ENCODE measurements around the gene TSC22D3. TPM values are rescaled to one million over a fixed set of nuclear protein-coding genes. Genes with fewer than 3 reads are reported as not detected.
"Not testable (repeated sequence)": the region's sequence is repeated elsewhere in the genome, so short reads cannot be mapped to it uniquely, and the experiment has no call there.

TSC22D3 gene
- 10 to 100 TPM in 6 of 8 experiments, 1 to 10 TPM in 2; 5.8 to 95.5 (median 56.0) TPM for total RNA-seq

DNA sequence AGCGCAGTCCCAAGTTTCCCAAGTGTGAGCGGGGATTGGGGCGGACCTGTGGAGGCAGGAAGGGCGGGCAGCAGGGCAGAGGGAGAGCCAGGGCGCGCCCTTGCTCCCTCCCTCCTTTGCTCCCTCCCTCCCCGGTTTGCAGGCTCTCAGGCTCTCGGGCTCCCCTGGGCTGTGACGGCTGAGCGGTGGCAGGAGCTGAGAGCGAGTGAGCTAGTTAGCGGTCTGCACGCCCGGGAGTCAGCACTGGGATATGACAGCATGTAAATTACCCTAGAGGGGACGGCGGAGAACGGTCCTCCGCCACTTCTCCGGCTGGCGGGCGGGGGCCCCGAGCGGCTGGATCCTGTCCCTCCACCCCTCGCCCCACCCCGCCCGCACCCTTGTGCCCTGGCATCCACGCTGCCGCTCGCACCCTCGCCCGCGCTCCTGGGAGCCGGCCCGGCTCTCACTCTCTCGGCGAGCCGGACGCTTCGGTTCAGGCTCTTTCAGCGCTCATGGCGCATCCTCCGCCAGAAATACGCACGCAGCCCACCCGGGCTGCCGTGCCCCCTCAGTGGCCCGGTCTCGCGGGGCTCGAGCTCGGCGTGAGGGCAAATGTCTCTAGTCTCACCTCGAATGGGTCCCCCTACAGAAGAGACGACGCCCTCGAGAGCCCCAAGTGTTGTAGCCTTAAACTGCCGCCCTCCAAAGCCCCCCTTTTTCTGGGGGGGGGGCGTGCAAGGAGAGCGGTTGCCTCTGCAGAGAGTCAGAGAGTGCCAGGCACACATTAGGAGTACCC lies at the start of gene TSC22D3:
Gene TSC22D3, minus strand, starts transcription at position 54 of the 778 bp plus-strand sequence. CDS start 368 bp downstream, outside the sequence.
- H3K27ac ChIP-seq = no peak within 1 kb of the TSS
- WGBS, 10 experiments = 40% methylated on average over 1 of the region's 59 CpGs; no CpG with 5 or more reads in 9 of the 10 experiments

DNA sequence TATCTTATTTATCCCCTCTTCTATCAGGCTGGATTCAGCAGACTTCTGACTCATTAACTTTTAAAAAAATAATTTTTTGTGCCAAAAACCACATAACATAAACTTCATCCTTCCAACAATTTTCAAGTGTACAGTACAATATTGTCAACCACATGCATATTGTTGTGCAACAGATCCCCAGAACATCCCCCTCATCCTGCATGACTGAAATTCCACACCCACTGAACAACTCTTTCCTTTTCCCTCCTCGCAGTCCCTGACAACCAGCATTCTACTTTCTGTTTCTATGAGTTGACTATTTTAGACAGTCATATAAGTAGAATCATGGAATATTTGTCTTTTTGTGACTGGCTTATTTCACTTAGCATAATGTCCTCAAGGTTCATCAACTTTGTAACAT lies 47.9 kb upstream of the TSC22D3 start:
- peak in 1 of 8 experiments; percentile 5 for ATAC-seq (replicated peaks in 6 of 8)
- 14 to 83% (median 67%) methylated on average over 1 of the region's 1 CpG; no CpG with 5 or more reads in 7 of the 10 experiments for WGBS, 10 experiments
- in situ Hi-C loops (cut with MboI; ENCODE audit: low pct_unique_long_range_greater_than_20kb in 2 of 9, low sequenced_read_pairs in 9 of 9, unreplicated experiment in 9 of 9) = no loop called here

More for the DNA sequence above, at the start of gene TSC22D3:
- in situ Hi-C loops (cut with MboI; ENCODE audit: low pct_unique_long_range_greater_than_20kb in 2 of 9, low sequenced_read_pairs in 9 of 9, unreplicated experiment in 9 of 9) = loop anchor here in 3 of 9 experiments (25.0 kb wide), 3 partner anchors 111 to 239 kb away; no protein-coding TSS in a partner anchor
- H3K4me3 ChIP-seq = peak within 1 kb of the TSS; percentile 29 to 46 (median 41)
- ATAC-seq (replicated peaks in 6 of 8) = peak; percentile 84 to 97 (median 96)
- peaks cover 8 to 19% of the 10 kb centered on the region in 2 donors for H3K4me1 ChIP-seq (replicated peaks in 1 of 2)

DNA sequence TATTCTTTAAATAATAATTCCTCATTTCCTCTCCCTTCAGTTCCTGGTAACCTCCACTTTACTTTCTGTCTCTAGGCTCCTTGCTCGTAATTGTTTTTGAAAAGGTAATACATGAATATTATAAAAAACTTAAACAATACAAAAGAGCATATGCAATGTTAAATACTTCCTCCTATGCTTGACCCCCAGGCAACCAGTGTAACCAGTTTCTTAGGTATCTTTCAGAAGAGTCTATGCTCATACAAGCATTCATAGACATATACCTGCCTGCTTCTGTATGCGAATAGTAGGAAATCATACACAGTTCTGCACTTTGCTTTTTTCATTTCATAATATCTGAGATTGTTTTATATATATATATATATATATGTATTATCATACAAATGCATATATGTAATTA lies 47.5 kb upstream of the TSC22D3 start:
- in situ Hi-C loops (cut with MboI; ENCODE audit: low pct_unique_long_range_greater_than_20kb in 2 of 9, low sequenced_read_pairs in 9 of 9, unreplicated experiment in 9 of 9) = no loop called here
- WGBS, 10 experiments = 40 to 59% (median 54%) methylated on average over 1 to 2 of the region's 2 CpGs; no CpG with 5 or more reads in 7 of the 10 experiments
- Histone ChIP-seq H3K4me3 (no peak overlapping the region), H3K27ac (no peak overlapping the region), H3K4me1 (replicated peaks in 1 of 2) (no peaks in the 10 kb centered on the region)
- no peak for ATAC-seq (replicated peaks in 6 of 8)

More for the DNA sequence above, 47.9 kb upstream of the TSC22D3 start:
- Histone ChIP-seq H3K4me3 (no peak overlapping the region), H3K4me1 (replicated peaks in 1 of 2) (no peaks in the 10 kb centered on the region), H3K27ac (no peak overlapping the region)

DNA sequence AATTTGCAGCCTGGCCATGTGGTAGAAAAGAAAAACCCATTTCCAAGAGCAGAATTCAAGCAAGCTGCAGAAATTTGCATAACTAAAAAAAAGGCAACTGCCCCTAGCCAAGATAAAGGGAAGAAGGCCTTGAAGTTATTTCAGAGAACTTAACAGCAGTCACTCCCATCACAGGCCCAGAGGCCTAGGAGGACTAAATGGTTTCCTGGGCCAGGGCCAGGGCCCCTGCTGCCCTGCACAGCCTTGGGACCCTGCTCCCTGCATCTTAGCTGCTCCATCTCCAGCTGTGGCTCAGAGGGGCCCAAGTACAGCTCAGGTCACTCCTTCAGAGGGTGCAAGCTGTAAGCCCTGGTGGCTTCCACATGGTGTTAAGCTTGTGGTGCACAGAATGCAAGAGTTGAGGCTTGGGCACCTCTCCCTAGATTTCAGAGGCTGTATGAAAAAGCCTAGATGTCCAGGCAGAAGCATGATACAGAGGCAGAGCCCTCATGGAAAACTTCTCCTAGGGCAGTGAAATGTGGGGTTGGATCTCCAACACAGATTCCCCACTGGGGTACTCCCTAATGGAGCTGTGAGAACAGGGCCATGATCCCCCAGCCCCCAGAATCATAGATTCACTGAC lies 43.4 kb upstream of the TSC22D3 start:
- in situ Hi-C loops (cut with MboI; ENCODE audit: low pct_unique_long_range_greater_than_20kb in 2 of 9, low sequenced_read_pairs in 9 of 9, unreplicated experiment in 9 of 9) = no loop called here
- no peak overlapping the region for H3K27ac ChIP-seq
- no peak overlapping the region for H3K4me3 ChIP-seq
- H3K4me1 ChIP-seq (replicated peaks in 1 of 2) = no peaks in the 10 kb centered on the region
- ATAC-seq (replicated peaks in 6 of 8) = no peak

DNA sequence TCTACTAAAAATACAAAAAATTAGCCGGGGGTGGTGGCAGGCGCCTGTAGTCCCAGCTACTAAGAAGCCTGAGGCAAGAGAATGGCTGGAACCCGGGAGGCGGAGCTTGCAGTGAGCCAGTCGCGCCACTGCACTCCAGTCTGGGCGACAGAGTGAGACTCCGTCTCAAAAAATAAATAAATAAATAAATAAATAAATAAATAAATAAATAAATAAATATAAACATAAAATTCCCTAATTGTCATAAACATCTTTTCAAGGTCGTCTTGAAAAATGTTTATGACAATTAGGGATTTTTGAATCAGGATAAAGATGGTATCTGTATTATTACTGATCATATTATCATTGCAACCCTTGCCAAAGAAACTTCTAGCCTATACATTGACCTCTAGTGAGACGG lies 34.5 kb upstream of the TSC22D3 start:
- H3K4me1 ChIP-seq (replicated peaks in 1 of 2); H3K27ac ChIP-seq; H3K4me3 ChIP-seq; ATAC-seq (replicated peaks in 6 of 8); in situ Hi-C loops (cut with MboI; ENCODE audit: low pct_unique_long_range_greater_than_20kb in 2 of 9, low sequenced_read_pairs in 9 of 9, unreplicated experiment in 9 of 9): not testable (repeated sequence)
- WGBS, 10 experiments = 0 to 100% (median 53%) methylated on average over 1 to 10 of the region's 10 CpGs; no CpG with 5 or more reads in 4 of the 10 experiments

DNA sequence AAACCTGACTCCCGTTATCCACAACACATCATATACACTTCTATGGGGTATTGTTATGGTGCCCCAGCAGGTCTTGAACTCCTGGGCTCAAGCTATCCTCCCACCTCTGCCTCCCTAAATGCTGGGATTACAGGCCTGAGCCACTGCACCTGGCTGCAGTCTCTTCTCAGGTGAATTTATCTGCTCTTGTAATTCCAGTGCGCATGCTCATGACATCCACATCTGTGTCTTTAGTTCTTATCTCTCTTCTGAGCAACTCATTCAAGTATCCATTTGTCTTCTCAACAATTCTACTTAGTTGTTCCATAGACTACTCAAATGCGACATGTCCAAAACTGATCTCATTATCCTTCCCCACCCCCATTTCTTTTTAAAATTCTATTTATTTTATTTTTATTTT lies 29.6 kb upstream of the TSC22D3 start:
- Histone ChIP-seq H3K4me3 (no peak overlapping the region), H3K27ac (no peak overlapping the region), H3K4me1 (replicated peaks in 1 of 2) (no peaks in the 10 kb centered on the region)
- no peak for ATAC-seq (replicated peaks in 6 of 8)
- WGBS, 10 experiments = 62 to 100% (median 89%) methylated on average over 1 to 3 of the region's 3 CpGs; no CpG with 5 or more reads in 3 of the 10 experiments
- in situ Hi-C loops (cut with MboI; ENCODE audit: low pct_unique_long_range_greater_than_20kb in 2 of 9, low sequenced_read_pairs in 9 of 9, unreplicated experiment in 9 of 9) = no loop called here

DNA sequence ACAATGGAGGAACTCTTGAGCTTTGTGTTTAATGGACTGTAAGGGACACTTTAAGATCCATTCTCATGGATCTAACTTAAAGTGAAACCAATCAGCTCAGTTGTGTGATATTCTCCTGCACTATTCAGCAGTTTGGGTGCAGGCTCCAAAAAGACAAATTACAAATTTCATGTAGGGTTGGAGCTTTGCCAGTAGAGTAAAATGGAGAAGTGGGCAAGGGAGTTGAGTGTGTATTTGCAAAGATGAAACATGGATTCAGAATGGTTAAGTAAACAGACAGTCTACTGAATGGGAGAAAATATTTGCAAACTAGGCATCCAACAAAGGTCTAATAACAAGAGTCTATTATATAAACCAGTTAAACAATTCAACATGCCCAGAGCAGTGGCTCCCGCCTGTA lies 28.8 kb upstream of the TSC22D3 start:
- H3K27ac ChIP-seq = no peak overlapping the region
- no peak overlapping the region for H3K4me3 ChIP-seq
- no peaks in the 10 kb centered on the region for H3K4me1 ChIP-seq (replicated peaks in 1 of 2)
- no peak for ATAC-seq (replicated peaks in 6 of 8)
- WGBS, 10 experiments = 0 to 38% methylated on average over 1 of the region's 1 CpG; no CpG with 5 or more reads in 8 of the 10 experiments
- in situ Hi-C loops (cut with MboI; ENCODE audit: low pct_unique_long_range_greater_than_20kb in 2 of 9, low sequenced_read_pairs in 9 of 9, unreplicated experiment in 9 of 9) = no loop called here

DNA sequence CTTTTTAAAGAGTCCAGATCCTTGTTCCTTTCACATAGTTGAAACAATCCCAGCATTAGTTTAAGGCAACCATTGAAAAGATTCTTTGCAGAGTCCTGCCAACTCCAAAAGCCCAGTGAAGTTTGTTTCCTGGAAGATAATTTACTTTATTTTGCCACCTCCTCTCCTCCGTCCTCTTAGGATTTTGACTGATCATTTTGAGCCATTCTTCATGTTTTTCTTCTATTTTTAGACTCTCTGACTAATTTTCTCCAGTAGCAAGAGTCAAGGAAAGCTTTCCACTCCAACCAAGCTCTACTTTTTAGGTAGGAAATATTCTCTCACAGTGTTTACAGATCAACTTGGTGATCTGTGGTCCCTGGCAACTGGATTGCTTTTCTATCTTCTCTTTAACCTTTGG lies 12.2 kb upstream of the TSC22D3 start:
- no peak for ATAC-seq (replicated peaks in 6 of 8)
- Histone ChIP-seq H3K4me3 (no peak overlapping the region), H3K4me1 (replicated peaks in 1 of 2) (no peaks in the 10 kb centered on the region), H3K27ac (no peak overlapping the region)
- WGBS, 10 experiments = 0 to 80% (median 0%) methylated on average over 1 of the region's 1 CpG; no CpG with 5 or more reads in 5 of the 10 experiments
- in situ Hi-C loops (cut with MboI; ENCODE audit: low pct_unique_long_range_greater_than_20kb in 2 of 9, low sequenced_read_pairs in 9 of 9, unreplicated experiment in 9 of 9) = loop anchor here in 3 of 9 experiments (10.0 to 25.0 kb wide), 4 partner anchors 99 to 251 kb away; no protein-coding TSS in a partner anchor

DNA sequence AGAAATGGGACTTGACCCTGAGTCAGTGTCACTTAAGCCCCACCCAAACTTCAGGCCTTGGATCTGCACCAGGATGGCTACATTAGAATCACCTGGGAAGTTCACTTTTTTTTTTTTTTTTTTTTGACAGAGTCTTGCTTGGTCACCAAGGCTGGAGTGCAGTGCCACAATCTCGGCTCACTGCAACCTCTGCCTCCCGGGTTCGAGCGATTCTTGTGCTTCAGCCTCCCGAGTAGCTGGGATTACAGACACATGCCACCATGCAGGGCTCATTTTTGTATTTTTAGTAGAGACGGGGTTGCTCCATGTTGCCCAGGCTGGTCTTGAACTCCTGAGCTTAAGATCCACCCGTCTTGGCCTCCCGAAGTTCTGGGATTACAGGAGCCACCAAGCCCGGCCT lies 4.9 kb upstream of the TSC22D3 start:
- no peak for ATAC-seq (replicated peaks in 6 of 8)
- Histone ChIP-seq H3K4me1 (replicated peaks in 1 of 2) (no peaks in the 10 kb centered on the region), H3K27ac (no peak overlapping the region), H3K4me3 (no peak overlapping the region)
- WGBS, 10 experiments = 74% methylated on average over 5 of the region's 9 CpGs; no CpG with 5 or more reads in 9 of the 10 experiments
- in situ Hi-C loops (cut with MboI; ENCODE audit: low pct_unique_long_range_greater_than_20kb in 2 of 9, low sequenced_read_pairs in 9 of 9, unreplicated experiment in 9 of 9) = loop anchor here in 3 of 9 experiments (10.0 to 25.0 kb wide), 4 partner anchors 107 to 243 kb away; no protein-coding TSS in a partner anchor

DNA sequence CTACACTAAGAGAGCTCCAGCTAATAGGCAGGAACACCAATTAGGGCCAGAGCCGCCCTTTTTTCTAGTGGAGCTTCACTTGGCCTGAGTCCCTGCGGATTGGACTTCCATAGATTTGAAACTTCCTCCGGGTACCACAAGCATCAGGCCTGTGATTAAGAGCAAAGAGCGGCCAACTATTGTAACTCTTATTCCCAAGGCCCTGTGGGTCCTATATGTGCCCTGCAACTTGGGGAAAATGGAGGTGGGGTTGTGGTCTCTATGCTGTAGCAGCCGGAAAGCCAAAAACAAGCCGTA lies 1.9 kb upstream of the TSC22D3 start, which contains the start of gene NCBP2L:
Gene NCBP2L, plus strand, starts transcription at position 198 of the 297 bp plus-strand sequence. CDS start 16,488 bp downstream, outside the sequence.
- 83% methylated on average over 1 of the region's 6 CpGs; no CpG with 5 or more reads in 9 of the 10 experiments for WGBS, 10 experiments
- no peak within 1 kb of the TSS for H3K27ac ChIP-seq
- H3K4me3 ChIP-seq = peak within 1 kb of the TSS in 4 of 5 donors; percentile 13 to 31 (median 25)
- in situ Hi-C loops (cut with MboI; ENCODE audit: low pct_unique_long_range_greater_than_20kb in 2 of 9, low sequenced_read_pairs in 9 of 9, unreplicated experiment in 9 of 9) = loop anchor here in 3 of 9 experiments (25.0 kb wide), 3 partner anchors 110 to 240 kb away; no protein-coding TSS in a partner anchor
- H3K4me1 ChIP-seq (replicated peaks in 1 of 2) = peaks cover 8 to 19% of the 10 kb centered on the region in 2 donors
- ATAC-seq (replicated peaks in 6 of 8) = no peak

DNA sequence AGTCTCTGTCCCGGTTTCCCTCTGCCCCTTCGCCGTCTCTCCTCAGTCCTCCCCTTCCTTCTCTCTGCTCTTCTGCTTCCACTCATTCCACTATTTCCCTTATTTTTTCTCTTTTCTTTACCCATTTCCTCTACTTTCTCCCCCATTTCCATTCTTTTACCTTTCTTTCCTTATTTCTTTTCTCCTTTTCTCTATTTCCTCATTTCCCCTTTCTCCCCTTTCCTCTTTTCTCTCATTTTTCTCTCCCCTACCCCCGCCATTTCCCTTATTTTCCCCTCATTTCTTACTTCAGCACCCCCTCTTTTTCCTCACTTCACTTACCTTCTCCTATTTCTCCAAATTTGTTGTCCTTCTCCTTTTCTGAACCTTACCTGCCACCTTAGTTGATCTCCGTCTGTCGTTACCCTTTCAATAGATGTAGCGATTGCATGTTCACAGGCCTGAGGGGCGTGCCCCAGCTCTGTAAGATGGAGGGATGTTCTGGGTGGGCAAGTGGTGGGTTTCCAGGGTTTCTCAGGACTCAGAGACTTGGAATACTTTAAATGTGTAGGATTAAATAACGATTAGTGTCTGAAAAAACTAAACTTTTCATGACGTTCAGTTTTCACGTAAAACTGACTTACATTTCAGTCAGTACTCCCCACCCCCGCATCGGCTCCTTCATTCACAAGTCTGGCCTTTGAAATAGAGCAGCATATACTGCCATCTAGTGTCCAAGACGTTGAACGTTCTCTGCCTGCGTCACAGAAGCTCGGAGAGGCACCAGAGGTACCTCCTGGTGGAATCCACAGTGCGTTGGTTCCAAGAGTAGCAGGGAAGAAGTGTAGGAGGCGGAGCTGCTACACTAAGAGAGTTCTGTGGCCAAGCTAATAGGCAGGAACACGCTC lies 1.3 kb upstream of the TSC22D3 start:
- H3K4me1 ChIP-seq (replicated peaks in 1 of 2) = peaks cover 8 to 19% of the 10 kb centered on the region in 2 donors
- no peak overlapping the region for H3K27ac ChIP-seq
- WGBS, 10 experiments = 0 to 19% (median 10%) methylated on average over 1 to 12 of the region's 20 CpGs; no CpG with 5 or more reads in 2 of the 10 experiments
- in situ Hi-C loops (cut with MboI; ENCODE audit: low pct_unique_long_range_greater_than_20kb in 2 of 9, low sequenced_read_pairs in 9 of 9, unreplicated experiment in 9 of 9) = loop anchor here in 3 of 9 experiments (25.0 kb wide), 3 partner anchors 110 to 240 kb away; no protein-coding TSS in a partner anchor
- peak; percentile 48 to 79 (median 67) for ATAC-seq (replicated peaks in 6 of 8)
- peak overlapping the region in 4 of 5 donors; percentile 13 to 46 (median 42) for H3K4me3 ChIP-seq

DNA sequence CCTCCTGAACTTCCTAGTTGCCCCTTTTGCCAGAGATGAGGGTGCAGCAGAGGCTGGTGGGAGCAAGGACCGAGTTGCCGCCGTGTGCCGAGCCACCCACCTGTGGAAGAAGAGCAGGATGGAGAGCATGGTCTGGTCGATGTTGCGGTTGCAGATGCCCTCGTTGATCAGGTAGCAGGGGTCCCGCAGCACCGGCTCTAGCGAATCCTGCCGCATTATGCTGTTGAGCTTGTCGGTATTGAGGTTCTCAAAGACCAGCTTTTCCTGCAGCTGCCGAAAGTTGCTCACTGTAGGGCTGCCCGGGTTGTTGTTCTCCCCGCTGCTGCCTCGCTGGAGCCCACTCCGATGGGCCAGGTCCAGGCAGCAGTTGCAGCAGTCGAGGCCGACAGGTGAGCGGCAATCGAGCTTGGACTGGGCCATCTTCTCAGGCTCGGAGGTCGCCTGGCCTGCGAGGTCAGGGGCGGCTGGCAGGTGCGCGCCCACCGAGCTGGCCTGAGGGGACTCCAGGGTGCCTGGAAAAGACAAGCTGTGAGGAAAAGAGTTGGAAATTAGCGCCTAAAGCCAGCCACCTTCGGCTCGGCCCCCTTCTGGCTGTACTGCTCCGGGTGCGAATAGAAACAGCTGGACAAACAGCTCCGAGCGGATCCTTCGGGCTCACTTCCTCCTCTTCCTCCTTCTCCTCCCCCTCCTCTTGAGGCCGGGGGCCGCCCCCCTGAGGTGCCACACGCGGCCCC lies 420 bp downstream of the TSC22D3 start:
- WGBS, 10 experiments = 77% methylated on average over 4 of the region's 40 CpGs; no CpG with 5 or more reads in 9 of the 10 experiments
- in situ Hi-C loops (cut with MboI; ENCODE audit: low pct_unique_long_range_greater_than_20kb in 2 of 9, low sequenced_read_pairs in 9 of 9, unreplicated experiment in 9 of 9) = loop anchor here in 3 of 9 experiments (25.0 kb wide), 3 partner anchors 112 to 238 kb away; no protein-coding TSS in a partner anchor
- Histone ChIP-seq H3K4me1 (replicated peaks in 1 of 2) (peaks cover 8 to 19% of the 10 kb centered on the region in 2 donors), H3K27ac (no peak overlapping the region), H3K4me3 (peak overlapping the region; percentile 29 to 46 (median 41))
- ATAC-seq (replicated peaks in 6 of 8) = peak in 5 of 8 experiments; percentile 20 to 34 (median 25)
